ENCODE results near the gene STK32B. TPM values are rescaled to one million over a fixed set of nuclear protein-coding genes. Genes with fewer than 3 reads are reported as not detected.

STK32B gene
- total and polyA plus RNA-seq, 2 of the 4 experiments (the other 2 are of a cell fraction), result 5.5 to 6.3 TPM

GRCh38 chr4:5128569-5128968 lies 77.3 kb downstream of the STK32B start:
- no peaks in the 10 kb centered on the region for H3K9me3 ChIP-seq (ENCODE audit: control insufficient read depth, insufficient read depth, low read length)
- whole genome bisulfite sequencing, 2 experiments (ENCODE audit: extremely low coverage in 2 of 2, insufficient read length in 1 of 2), result 17% methylated on average over 2 of the region's 5 CpGs; no CpG with 5 or more reads in 1 of the 2 experiments
- no peaks in the 10 kb centered on the region for H3K9me1 ChIP-seq (ENCODE audit: insufficient read depth, low read length)
- POLR2A ChIA-PET (ENCODE audit: unreplicated experiment), result no interaction called here
- no peaks in the 10 kb centered on the region for H3K27me3 ChIP-seq (ENCODE audit: control insufficient read depth, insufficient read depth, low read length)
- H2BK20ac ChIP-seq (ENCODE audit: low read depth, low read length), result no peak overlapping the region
- H3K9ac ChIP-seq (ENCODE audit: low read depth, low read length), result no peak overlapping the region
- H3K27ac ChIP-seq (ENCODE audit: insufficient read depth, low read length), result no peak overlapping the region
- no peak overlapping the region; the same call in 1 of the 2 replicates for H3K4ac ChIP-seq (ENCODE audit: low read depth, low read length)
- H3K36me3 ChIP-seq (ENCODE audit: control insufficient read depth, insufficient read depth, low read length), result no peaks in the 10 kb centered on the region
- 0 out of 2 replicates have a peak, but pooled peaks cover 3% of the 10 kb centered on the region for H4K20me1 ChIP-seq (ENCODE audit: insufficient read depth, low read length)
- CTCF ChIA-PET, result no interaction called here
- in situ Hi-C loops (cut with MboI; ENCODE audit: low sequenced_read_pairs) (no loop called here), intact Hi-C loops (cut with micrococcal nuclease) (no loop called here), dilution Hi-C loops (cut with HindIII; ENCODE audit: low sequenced_read_pairs, unreplicated experiment) (no loop called here)
- H2AFZ ChIP-seq (replicated peaks; ENCODE audit: low read length, poor library complexity), result peak overlapping the region; percentile 23
- H4K91ac ChIP-seq (ENCODE audit: insufficient read depth, low read depth, low read length), result no peak overlapping the region
- H3K14ac ChIP-seq (replicated peaks; ENCODE audit: low read depth, low read length), result 0 out of 2 replicates have a peak overlapping the region, but pooled peaks have one; percentile 20
- H2BK15ac ChIP-seq (ENCODE audit: low read depth, low read length), result no peak overlapping the region
- peaks cover 2% of the 10 kb centered on the region for H3K4me1 ChIP-seq (ENCODE audit: control insufficient read depth, insufficient read depth, low read length)
- no peak overlapping the region for H2AK9ac ChIP-seq (replicated peaks; ENCODE audit: low read depth, low read length, poor library complexity)
- no peak overlapping the region for H4K5ac ChIP-seq (ENCODE audit: low read depth, low read length)
- no TSS peak for BruUV-seq (replicated peaks)
- DNase-seq (no peak), ATAC-seq (ENCODE audit: low read depth) (peak; percentile 44; the same call in 1 of the 2 replicates)
- no peak overlapping the region for H3K4me3 ChIP-seq (ENCODE audit: insufficient read depth, low read depth, low read length)
- no peak overlapping the region for H2BK5ac ChIP-seq (ENCODE audit: low read depth, low read length, poor library complexity, severe bottlenecking)
- no peak overlapping the region for H3K4me2 ChIP-seq (ENCODE audit: low read depth, low read length)
- H3K79me1 ChIP-seq (ENCODE audit: low read depth in 1 of 2, low read length in 2 of 2), result peaks cover 0 to 16% of the 10 kb centered on the region in 2 experiments; a peak in 1 of 4 replicates
- H3K56ac ChIP-seq (ENCODE audit: extremely low read depth, insufficient read depth, low read length), result no peak overlapping the region; the same call in 1 of the 2 replicates
- H3K23ac ChIP-seq (ENCODE audit: low read depth, low read length), result no peak overlapping the region
- no peak overlapping the region for H3K18ac ChIP-seq (ENCODE audit: low read depth, low read length)
- H2BK120ac ChIP-seq (ENCODE audit: low read depth, low read length), result no peak overlapping the region
- no peak overlapping the region for H4K8ac ChIP-seq (ENCODE audit: low read depth in 2 of 2, low read length in 2 of 2)
- TF ChIP-seq POLR2A (IDR thresholded peaks at IDR 0.05; ENCODE audit: low read depth, low read length) (no peak), NFE2L2 (IDR thresholded peaks at IDR 0.05; ENCODE audit: low read depth, low read length) (no peak), MAFK (IDR thresholded peaks at IDR 0.05; ENCODE audit: low read depth, low read length) (no peak), RFX5 (IDR thresholded peaks at IDR 0.05; ENCODE audit: low read depth, low read length) (no peak), FOS (IDR thresholded peaks at IDR 0.05; ENCODE audit: low read depth, low read length) (no peak), CHD1 (IDR thresholded peaks at IDR 0.05; ENCODE audit: low read depth, low read length) (no peak), MXI1 (IDR thresholded peaks at IDR 0.05; ENCODE audit: borderline replicate concordance, low read depth, low read length) (no peak), BHLHE40 (IDR thresholded peaks at IDR 0.05; ENCODE audit: low read depth, low read length) (no peak), CEBPB (IDR thresholded peaks at IDR 0.05; ENCODE audit: low read depth, low read length) (no peak), SMC3 (IDR thresholded peaks at IDR 0.05; ENCODE audit: low read depth, low read length) (no peak), RCOR1 (IDR thresholded peaks at IDR 0.05; ENCODE audit: insufficient replicate concordance, low read length) (no peak), MAZ (IDR thresholded peaks at IDR 0.05; ENCODE audit: borderline replicate concordance, low read depth, low read length) (no peak), RAD21 (IDR thresholded peaks at IDR 0.05; ENCODE audit: low read length) (no peak)
- TF ChIP-seq, protein P1, sequence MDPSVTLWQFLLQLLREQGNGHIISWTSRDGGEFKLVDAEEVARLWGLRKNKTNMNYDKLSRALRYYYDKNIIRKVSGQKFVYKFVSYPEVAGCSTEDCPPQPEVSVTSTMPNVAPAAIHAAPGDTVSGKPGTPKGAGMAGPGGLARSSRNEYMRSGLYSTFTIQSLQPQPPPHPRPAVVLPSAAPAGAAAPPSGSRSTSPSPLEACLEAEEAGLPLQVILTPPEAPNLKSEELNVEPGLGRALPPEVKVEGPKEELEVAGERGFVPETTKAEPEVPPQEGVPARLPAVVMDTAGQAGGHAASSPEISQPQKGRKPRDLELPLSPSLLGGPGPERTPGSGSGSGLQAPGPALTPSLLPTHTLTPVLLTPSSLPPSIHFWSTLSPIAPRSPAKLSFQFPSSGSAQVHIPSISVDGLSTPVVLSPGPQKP (IDR thresholded peaks at IDR 0.05; ENCODE audit: borderline replicate concordance, low read depth, low read length), result no peak
- TF ChIP-seq, protein P2, sequence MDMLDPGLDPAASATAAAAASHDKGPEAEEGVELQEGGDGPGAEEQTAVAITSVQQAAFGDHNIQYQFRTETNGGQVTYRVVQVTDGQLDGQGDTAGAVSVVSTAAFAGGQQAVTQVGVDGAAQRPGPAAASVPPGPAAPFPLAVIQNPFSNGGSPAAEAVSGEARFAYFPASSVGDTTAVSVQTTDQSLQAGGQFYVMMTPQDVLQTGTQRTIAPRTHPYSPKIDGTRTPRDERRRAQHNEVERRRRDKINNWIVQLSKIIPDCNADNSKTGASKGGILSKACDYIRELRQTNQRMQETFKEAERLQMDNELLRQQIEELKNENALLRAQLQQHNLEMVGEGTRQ (IDR thresholded peaks at IDR 0.05; ENCODE audit: low read depth, low read length), result no peak
- TF ChIP-seq, protein P3, sequence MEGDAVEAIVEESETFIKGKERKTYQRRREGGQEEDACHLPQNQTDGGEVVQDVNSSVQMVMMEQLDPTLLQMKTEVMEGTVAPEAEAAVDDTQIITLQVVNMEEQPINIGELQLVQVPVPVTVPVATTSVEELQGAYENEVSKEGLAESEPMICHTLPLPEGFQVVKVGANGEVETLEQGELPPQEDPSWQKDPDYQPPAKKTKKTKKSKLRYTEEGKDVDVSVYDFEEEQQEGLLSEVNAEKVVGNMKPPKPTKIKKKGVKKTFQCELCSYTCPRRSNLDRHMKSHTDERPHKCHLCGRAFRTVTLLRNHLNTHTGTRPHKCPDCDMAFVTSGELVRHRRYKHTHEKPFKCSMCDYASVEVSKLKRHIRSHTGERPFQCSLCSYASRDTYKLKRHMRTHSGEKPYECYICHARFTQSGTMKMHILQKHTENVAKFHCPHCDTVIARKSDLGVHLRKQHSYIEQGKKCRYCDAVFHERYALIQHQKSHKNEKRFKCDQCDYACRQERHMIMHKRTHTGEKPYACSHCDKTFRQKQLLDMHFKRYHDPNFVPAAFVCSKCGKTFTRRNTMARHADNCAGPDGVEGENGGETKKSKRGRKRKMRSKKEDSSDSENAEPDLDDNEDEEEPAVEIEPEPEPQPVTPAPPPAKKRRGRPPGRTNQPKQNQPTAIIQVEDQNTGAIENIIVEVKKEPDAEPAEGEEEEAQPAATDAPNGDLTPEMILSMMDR (conservative IDR thresholded peaks at IDR 0.05; ENCODE audit: low read depth, low read length), result no peak
- H2AK5ac ChIP-seq (ENCODE audit: low read depth, low read length), result no peak overlapping the region
